Urinary bladder (tissue), 4 donors: ENCODE results near the gene SELPLG. TPM values are rescaled to one million over a fixed set of nuclear protein-coding genes. Genes with fewer than 3 reads are reported as not detected.

Experiments
- DNase-seq: peaks from one replicate; pipeline ENCODE4 v3.0.0-alpha.2; 2015; ENCODE audit errors: extremely low spot score
- H3K27ac ChIP-seq: one replicate; pipeline ENCODE4 v1.5.1; 2013; ENCODE audit warnings: low read depth, mild to moderate bottlenecking, moderate library complexity
- H3K36me3 ChIP-seq: one replicate; pipeline ENCODE4 v1.6.1; 2013; ENCODE audit warnings: mild to moderate bottlenecking, moderate library complexity; ENCODE audit not compliant: insufficient read depth
- H3K4me1 ChIP-seq: one replicate; pipeline ENCODE4 v1.6.1; 2013; ENCODE audit warnings: mild to moderate bottlenecking, moderate library complexity; ENCODE audit not compliant: insufficient read depth
- H3K4me3 ChIP-seq: one replicate; pipeline ENCODE4 v1.5.1; 2013; ENCODE audit warnings: low read depth, low read length
- WGBS: extraction: QIAGEN DNeasy Blood & Tissue Kit; methylation state at CpG from one replicate; pipeline ENCODE4 v1.1.7; 2013; 5-methylcytosine and 5-hydroxymethylcytosine counted together
- polyA plus RNA-seq: library from polyadenylated mRNA; stranded (reverse); fragments of 200-250 nt; gene quantifications from one replicate; pipeline ENCODE4 v1.2.3, GENCODE V29; 2013
- total RNA-seq: library from RNA; depleted of rRNA; stranded (reverse); fragments of >200 nt; gene quantifications from one replicate; pipeline ENCODE4 v1.2.3, GENCODE V29; 2014
- donor health status: healthy with polysubstance abuse.
- donor health status: healthy.

Gene SELPLG
- total and polyA plus RNA-seq, 2 donors: 3.6 to 9.4 TPM

DNA sequence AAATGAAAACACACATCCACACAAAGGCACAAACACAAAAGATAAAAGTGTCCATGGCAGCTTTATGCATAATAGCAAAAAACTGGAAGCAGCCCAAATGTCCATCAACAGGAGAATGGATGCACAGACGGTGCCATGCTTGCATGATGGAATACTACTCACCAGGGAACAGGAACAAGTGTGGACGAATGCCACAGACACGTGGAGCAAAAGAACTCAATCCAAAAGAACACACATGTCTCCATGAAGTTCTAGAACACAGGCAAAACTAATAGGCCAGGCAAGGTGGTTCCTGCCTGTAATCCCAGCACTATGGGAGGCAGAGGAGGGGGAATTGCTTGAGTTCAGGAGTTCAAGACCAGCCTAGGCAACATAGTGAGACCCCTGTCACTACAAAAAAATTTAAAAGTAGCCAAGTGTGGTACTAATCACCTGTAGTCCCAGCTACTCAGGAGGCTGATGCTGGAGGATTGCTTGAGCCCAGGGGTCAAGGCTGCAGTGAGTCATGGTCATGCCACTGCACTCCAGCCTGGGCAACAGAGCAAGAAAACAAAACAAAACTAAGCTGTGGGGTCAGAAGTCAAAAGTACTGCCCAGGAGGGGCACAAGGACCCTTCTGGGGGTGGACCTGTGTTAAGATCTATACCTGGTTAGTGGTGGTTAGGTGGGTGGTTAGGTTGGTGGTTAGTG lies 28.5 kb downstream of the SELPLG start:
- DNase-seq: no peak
- Histone ChIP-seq H3K36me3 (no peaks in the 10 kb centered on the region), H3K27ac (no peak overlapping the region), H3K4me3 (no peak overlapping the region), H3K4me1 (no peaks in the 10 kb centered on the region)
- WGBS: 69% methylated on average over 3 of the region's 3 CpGs

DNA sequence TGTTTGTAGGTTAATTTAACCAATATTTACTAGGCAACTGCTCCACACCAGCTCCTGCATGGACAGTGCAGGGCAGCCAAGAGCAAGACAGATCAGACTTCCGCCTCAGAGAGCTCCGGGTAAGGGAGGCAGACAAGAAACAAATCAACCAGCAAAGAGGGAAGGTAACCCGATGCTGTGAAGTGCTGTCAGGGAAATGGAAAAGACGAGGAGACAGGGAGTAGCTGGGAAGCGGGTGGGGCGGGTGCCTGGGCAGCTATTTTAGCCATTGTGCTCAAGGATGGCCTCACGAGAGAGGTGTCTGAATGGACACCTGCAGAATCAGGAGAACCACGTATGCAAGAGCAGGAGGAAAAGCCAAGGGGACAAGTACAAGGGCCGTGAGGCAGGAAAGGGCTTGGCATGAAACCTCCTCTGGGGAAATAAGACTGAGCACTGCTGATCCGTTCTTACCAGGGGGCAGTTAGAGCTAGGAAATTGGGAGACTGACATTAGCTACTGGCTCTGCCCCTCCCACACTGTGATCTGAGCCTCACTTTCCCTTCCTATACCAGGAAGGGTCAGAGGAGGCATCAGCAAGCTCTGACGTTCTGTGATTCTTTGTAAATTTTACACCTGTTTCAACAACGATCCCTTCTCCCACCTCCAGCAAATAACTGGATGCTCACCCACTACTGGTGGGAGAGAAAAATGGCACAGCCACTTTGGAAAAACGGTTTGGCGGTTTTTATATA lies 29.3 kb downstream of the SELPLG start:
- H3K4me3 ChIP-seq: no peak overlapping the region
- H3K27ac ChIP-seq: no peak overlapping the region
- no peaks in the 10 kb centered on the region for H3K4me1 ChIP-seq
- 51% methylated on average over 14 of the region's 14 CpGs for WGBS
- DNase-seq: no peak
- no peaks in the 10 kb centered on the region for H3K36me3 ChIP-seq

DNA sequence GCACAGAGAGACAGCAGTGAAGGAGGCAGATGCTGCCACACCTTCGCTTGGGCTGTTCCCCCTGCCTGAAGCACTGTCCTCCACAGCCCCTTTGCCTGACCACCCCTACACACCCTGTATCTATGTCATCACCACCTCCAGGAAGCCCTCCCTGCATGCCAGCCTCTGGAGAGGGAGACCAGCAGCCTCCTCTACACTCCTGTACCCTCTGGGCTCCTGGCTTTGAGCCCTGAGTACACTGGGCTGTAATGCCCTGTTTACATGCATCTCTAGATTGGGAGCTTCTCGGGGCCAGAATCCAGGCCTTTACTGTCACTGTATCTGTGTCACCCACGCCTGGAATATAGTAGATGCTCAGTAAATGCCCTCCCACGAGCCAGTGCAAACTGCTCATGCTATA lies 30.0 kb downstream of the SELPLG start:
- no peak for DNase-seq
- 85% methylated on average over 4 of the region's 4 CpGs for WGBS
- no peaks in the 10 kb centered on the region for H3K36me3 ChIP-seq
- no peak overlapping the region for H3K4me3 ChIP-seq
- H3K27ac ChIP-seq: no peak overlapping the region
- H3K4me1 ChIP-seq: no peaks in the 10 kb centered on the region

DNA sequence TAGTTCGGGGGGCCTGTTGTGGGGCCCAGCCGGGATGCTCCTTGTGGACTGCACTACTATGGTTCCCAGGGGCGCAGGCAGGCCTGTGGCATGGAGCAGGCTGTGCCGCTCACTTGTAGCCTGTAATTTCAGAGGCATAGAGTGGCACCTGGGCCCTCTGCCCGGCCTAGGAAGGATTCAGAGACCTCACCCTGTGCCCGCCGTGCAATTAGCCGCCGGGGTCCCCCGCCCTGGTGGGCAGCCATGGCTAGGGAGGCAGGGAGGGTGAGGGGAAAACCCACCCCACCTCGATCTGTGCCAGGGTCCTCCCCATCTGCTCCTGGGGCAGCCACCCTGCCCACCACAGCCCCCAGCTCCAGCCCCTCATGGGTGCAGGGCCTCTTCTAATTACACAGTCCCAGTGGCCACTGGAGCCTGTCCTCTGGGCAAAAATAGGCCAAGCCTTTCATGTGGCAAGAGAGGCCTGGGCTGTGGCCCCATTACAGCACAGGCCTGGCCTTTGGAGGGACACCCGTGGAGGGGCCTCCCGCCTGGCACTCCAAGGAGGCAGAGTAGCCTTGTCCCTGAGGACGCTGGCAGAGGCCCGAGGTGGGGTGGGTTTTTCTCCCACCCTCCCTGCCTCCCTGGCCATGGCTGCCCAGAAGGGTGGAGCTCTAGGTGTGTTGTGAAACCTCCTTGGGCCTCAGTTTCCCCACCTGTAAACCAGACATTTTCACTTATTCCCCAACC lies 30.6 kb downstream of the SELPLG start:
- no peak for DNase-seq
- WGBS: 83% methylated on average over 15 of the region's 15 CpGs
- Histone ChIP-seq H3K27ac (no peak overlapping the region), H3K4me1 (no peaks in the 10 kb centered on the region), H3K36me3 (no peaks in the 10 kb centered on the region), H3K4me3 (no peak overlapping the region)

DNA sequence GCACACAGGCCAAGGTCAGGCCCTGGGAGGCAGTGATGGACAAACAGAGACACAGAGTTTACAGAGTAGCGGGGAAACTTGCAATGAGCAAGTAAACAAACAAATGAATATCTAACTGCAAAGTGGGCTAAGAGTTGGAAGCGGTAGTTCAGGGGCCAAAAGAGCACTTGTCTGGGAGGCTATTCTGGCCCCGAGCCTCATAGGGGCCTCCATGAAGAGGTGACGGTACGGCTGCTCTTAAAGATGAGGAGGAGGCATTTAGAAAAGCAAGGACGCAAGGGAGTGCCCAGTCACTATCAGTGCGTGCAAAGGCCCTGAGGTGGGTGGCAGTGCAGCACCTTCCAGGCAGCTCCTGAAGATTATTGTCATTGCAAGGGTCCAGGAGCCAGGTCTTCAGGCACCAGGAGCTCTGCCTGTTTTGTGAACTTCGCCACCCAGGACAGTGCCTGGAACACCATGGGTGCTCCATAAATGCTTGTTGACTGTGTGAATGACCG lies 31.4 kb downstream of the SELPLG start:
- Histone ChIP-seq H3K4me3 (no peak overlapping the region), H3K27ac (no peak overlapping the region), H3K4me1 (no peaks in the 10 kb centered on the region), H3K36me3 (no peaks in the 10 kb centered on the region)
- WGBS: 97% methylated on average over 9 of the region's 9 CpGs
- no peak for DNase-seq

DNA sequence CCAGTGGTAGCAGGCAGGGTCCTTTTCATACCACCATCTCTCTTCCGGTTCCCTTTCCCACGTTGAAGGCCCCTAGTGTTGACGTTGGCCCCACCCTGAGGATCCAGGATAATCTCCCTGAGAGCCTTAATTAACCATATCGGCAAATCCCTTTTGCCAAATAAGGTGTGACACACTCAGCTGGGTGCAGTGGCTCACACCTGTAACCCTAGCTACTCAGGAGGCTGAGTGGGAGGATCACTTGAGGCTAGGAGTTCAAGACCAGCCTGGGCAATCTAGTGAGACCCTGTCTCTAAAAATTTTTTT lies 33.0 kb downstream of the SELPLG start:
- WGBS: 61% methylated on average over 4 of the region's 4 CpGs
- H3K4me3 ChIP-seq: no peak overlapping the region
- no peaks in the 10 kb centered on the region for H3K4me1 ChIP-seq
- H3K36me3 ChIP-seq: no peaks in the 10 kb centered on the region
- DNase-seq: no peak
- no peak overlapping the region for H3K27ac ChIP-seq

DNA sequence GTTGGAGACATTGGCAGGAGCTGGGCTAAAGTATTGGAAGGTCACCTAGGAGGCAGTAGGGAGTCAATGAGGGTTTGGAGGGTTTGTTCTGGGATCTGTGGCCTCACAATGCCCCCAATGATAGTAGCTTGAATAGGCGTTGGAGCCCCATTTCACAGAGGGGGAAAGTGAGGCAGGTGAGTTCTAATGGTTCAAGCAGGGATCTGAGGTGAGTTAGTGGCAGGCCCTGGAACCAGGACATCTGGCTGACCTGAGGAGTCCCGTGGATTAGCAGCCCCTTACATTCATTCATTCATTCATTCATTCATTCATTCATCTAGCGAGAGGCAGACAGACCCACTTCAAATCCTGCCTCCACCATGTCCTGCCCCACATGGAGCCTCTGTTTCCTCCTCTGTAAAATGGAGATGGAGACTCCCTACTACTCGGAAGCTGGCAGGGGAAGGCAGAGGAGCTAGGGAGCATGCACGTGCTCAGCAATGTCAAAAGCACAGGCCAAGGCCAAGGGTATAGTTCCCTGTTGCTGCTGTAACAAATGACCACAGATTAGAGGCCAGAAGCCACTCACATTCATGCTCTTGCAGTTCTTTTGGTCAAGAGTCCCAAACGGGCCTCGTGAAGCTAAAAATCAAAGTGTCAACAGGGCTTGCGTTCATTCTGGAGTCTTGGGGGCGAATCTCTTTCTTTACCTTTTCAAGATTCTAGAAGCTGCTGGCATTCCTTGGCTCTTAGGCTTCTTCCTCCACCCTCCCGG lies 33.6 kb downstream of the SELPLG start:
- H3K36me3 ChIP-seq: no peaks in the 10 kb centered on the region
- no peak for DNase-seq
- H3K4me1 ChIP-seq: no peaks in the 10 kb centered on the region
- WGBS: 85% methylated on average over 10 of the region's 10 CpGs
- H3K27ac ChIP-seq: no peak overlapping the region
- H3K4me3 ChIP-seq: no peak overlapping the region

DNA sequence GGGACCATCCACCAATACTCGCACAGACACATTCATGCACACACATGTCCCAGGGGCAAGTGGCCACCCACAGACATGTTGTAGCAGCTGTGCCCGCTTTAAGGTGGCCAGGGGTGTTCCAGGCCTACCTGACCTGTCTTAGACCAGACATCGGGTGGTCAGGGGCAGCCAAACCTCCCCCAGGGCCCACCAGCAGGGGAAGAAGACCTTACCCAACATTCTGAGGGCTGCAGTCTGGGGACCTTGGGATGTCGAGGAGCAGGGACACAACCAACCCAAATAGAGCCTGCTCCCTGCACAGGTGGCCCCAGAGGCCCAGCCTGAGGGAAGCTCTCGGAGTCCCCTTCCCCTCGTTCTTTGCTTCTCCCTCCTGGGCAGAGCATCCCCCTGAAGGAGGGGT lies 34.2 kb downstream of the SELPLG start:
- H3K4me1 ChIP-seq: no peaks in the 10 kb centered on the region
- DNase-seq: no peak
- H3K27ac ChIP-seq: peak overlapping the region; percentile 54
- H3K4me3 ChIP-seq: no peak overlapping the region
- H3K36me3 ChIP-seq: no peaks in the 10 kb centered on the region
- 82% methylated on average over 6 of the region's 6 CpGs for WGBS

DNA sequence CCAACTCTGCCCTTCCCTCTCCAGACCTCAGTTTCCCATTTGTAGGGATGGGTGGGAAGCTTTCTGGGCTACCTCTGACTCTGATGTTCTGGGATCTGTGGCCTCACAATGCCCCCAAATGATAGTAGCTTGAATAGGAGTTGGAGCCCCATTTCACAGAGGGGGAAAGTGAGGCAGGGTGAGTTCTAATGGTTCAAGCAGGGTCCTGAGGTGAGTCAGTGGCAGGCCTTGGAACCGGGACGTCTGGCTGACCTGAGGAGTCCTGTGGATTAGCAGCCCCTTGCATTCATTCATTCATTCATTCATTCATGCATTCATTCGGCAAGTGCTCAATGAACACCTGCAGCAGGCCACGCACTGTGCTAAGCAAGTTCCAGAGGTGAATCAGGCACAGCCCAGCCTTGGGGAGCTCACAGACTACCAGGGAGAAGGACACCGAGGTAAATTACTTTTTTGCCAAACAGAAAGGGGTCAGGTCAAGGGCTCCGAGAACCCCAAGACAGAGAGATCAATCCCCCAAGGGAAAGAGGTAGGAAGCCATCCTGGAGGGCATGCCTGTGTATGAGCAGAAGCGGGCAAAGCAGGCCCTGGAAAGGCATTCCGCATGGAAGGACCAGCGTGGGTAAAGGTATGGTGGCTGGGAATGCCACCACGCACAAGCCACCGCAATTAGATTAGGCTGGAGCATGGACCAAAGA lies 35.0 kb downstream of the SELPLG start:
- Histone ChIP-seq H3K27ac (peak overlapping the region; percentile 28), H3K4me1 (no peaks in the 10 kb centered on the region), H3K4me3 (no peak overlapping the region), H3K36me3 (no peaks in the 10 kb centered on the region)
- WGBS: 91% methylated on average over 11 of the region's 11 CpGs
- no peak for DNase-seq

DNA sequence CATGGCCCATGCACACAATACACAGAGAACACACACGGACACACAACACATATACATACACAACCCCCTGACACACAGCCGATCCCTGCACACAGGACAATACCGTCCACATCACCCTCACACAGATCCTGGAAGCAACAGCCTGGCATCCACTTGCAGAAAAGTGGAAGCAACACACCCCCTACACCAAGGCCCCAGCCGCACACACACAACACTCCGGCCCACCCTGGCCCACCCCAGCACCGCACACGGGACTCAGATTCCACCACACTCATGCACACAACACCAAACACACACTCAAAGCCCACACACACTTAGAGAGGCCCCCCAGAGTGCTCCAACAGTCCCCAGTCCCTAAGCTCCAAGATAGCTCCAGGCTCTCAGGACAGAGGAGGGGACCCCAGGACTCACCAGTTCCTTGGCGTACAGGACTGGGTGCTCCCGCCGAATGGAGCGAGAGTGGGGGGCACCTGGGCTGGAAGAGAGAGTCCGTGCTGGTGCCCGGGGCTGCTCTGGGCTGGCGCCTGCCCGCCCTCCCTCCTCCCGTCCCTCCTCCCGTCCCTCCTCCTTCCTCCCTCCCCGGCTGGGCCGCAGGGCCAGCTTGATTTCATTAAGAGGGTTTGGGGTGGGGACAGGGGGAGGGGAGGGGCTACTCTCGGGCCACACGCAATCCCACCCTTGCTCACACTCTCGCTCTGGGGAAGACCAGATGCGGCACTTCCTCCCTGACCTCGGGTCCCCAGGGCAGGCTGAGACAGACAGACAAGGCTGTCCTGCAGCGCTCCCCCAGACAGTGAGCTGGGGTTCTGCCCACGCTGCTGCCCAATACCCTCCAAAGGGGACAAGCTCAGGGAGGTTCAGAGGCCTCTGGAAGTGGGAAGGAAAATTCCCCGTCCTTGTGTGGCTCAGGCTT lies 35.9 kb downstream of the SELPLG start, which contains the start of gene TMEM119:
TMEM119 (minus strand) TSS at position 526 of the 913 bp plus-strand sequence. CDS start 5,701 bp downstream, outside the sequence.
- Histone ChIP-seq H3K4me3 (peak within 1 kb of the TSS; percentile 49), H3K27ac (peak within 1 kb of the TSS; percentile 87), H3K4me1 (no peaks in the 10 kb centered on the region), H3K36me3 (no peaks in the 10 kb centered on the region)
- no peak for DNase-seq
- 27% methylated on average over 26 of the region's 27 CpGs for WGBS

DNA sequence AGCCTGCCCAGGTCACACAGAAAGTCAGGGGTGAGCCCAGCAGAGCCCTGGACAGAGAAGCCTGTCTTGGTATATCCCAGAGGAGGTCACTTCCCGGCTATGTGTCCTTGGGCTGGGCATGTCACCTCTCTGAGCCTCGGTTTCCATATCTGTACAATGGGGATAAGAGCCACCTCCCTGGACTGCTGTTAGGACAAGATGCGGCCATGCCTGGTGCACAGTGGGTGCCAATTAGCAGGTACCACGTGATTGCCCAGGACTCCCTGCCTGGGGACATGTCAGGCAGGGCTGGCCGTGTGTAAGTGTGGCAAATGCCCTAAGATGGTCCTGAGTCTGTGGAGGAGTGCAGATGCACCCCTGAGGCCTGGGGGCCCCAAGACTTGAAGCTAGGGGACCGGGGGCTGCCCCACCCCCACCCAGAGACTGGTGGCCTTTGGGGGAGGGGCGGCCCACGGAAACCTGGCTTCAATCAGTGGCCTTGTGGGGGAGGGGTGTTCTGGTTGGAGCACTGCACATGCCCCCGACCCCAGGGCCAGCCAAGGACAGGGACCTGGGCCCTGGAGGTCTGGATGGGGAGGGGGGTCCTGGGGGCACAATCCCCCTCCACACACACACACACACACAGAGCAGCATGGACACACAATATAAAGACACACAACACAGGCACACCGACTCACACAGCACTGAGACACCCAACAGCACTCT lies 36.7 kb downstream of the SELPLG start:
- Histone ChIP-seq H3K4me1 (no peaks in the 10 kb centered on the region), H3K4me3 (peak overlapping the region; percentile 49), H3K36me3 (no peaks in the 10 kb centered on the region), H3K27ac (no peak overlapping the region)
- WGBS: 36% methylated on average over 10 of the region's 10 CpGs
- DNase-seq: no peak
